Heart right ventricle (tissue), 16 donors: ENCODE results near the gene SETMAR. TPM values are rescaled to one million over a fixed set of nuclear protein-coding genes. Genes with fewer than 3 reads are reported as not detected.
"Not testable (repeated sequence)": the region's sequence is repeated elsewhere in the genome, so short reads cannot be mapped to it uniquely, and the experiment has no call there.

Experiments
- ATAC-seq, 8 donors: fragments of 200-7000 bp; cut with Tn5 transposase; one replicate each; pipeline ENCODE4 v1.9.1; 2020; ENCODE audit warnings: mild to moderate bottlenecking in 8 of 8, moderate library complexity in 8 of 8, moderate number of reproducible peaks in 1 of 8
- DNase-seq, 2 donors: peaks; one replicate each; pipeline ENCODE4 v3.0.0-alpha.2; 2020
- H3K27ac ChIP-seq, 10 donors: fragments of 200-600 bp; sonication (generic) in 2 of 10; one replicate each; pipeline versions ENCODE4 v1.5.0 to v1.8.0; 2020 to 2022; ENCODE audit warnings: mild to moderate bottlenecking in 3 of 10
- H3K27me3 ChIP-seq, 7 donors: fragments of 200-600 bp; one replicate each; pipeline ENCODE4 v1.8.0; 2021 to 2022; ENCODE audit warnings: mild to moderate bottlenecking in 2 of 7
- H3K36me3 ChIP-seq, 9 donors: fragments of 200-600 bp; sonication (generic) in 1 of 9; one replicate each; pipeline versions ENCODE4 v1.5.0 to v1.8.0; 2020 to 2022; ENCODE audit warnings: mild to moderate bottlenecking in 2 of 9
- H3K4me1 ChIP-seq, 9 donors: fragments of 200-600 bp; sonication (generic) in 1 of 9; one replicate each; pipeline versions ENCODE4 v1.5.0 to v1.8.0; 2020 to 2022; ENCODE audit warnings: mild to moderate bottlenecking in 4 of 9
- H3K4me3 ChIP-seq, 10 donors: fragments of 200-600 bp; sonication (generic) in 2 of 10; one replicate each; pipeline versions ENCODE4 v1.5.0 to v1.8.0; 2020 to 2022; ENCODE audit warnings: mild to moderate bottlenecking in 7 of 10, moderate library complexity in 2 of 10
- H3K9me3 ChIP-seq, 11 donors: fragments of 200-600 bp in 10 of 11; sonication (generic) in 2 of 11; one replicate each; pipeline versions ENCODE4 v1.5.0 to v1.8.0; 2013 to 2022; ENCODE audit warnings: mild to moderate bottlenecking in 2 of 11, control low read depth in 1 of 11, moderate library complexity in 1 of 11
- WGBS, 2 donors: extraction: QIAGEN DNeasy Blood & Tissue Kit; methylation state at CpG; one replicate each; pipeline ENCODE4 v1.1.7; 2013; ENCODE audit warnings: inconsistent platforms in 1 of 2; 5-methylcytosine and 5-hydroxymethylcytosine counted together
- intact Hi-C, 10 donors: fragments of 100-400 bp; cut with DNase I; formaldehyde crosslinking; loops; one replicate each; pipeline versions ENCODE4 v1.11.1 to v1.14.2; 2022
- polyA plus RNA-seq, 2 donors: library from polyadenylated mRNA; stranded (reverse); fragments of 200-250 nt; gene quantifications; one replicate each; pipeline ENCODE4 v1.2.3, GENCODE V29; 2013
- total RNA-seq, 10 donors: library from RNA; stranded (reverse); fragmentation: NEBNext Ultra II Directional in 3 of 10; extraction: Animal tissue kit (Norgen Biotek cat#: 25700) in 3 of 10; gene quantifications; one replicate each; pipeline versions ENCODE4 v1.2.1 to v1.2.4, GENCODE V29; 2021 to 2023
- TF ChIP-seq, protein P1 (sequence below), 9 donors: fragments of 200-600 bp; sonication (generic) in 2 of 9; IDR thresholded peaks; one replicate each; pipeline versions ENCODE4 v1.5.0 to v1.8.0; 2021 to 2022; ENCODE audit warnings: antibody characterized with exemption in 9 of 9, mild to moderate bottlenecking in 5 of 9, moderate library complexity in 1 of 9
- donor health status: Arrhythmogenic right ventricular cardiomyopathy.
- donor health status: ischemic (EF 13 %, LVEDD 7.1; RV severe dilation, severe dysfunction).
- donor health status: healthy with polysubstance abuse.
- donor health status: DM: no; HTN: yes; CAD: no.
- donor health status: DM: no; HTN: no; CAD: no.
- donor health status: ischemic (EF 25% LVEDD 6.9; RV normal size, moderate dysfunction).
- donor health status: ischemic (EF 25% LVEDD 5.7; RV mildly dilated, moderate dysfunction).
- donor health status: healthy.
- donor health status: DM: yes; HTN: yes; CAD: no.
- donor health status: Ischemic cardiomyopathy.
- donor health status: ischemic (EF 35%, LVEDD 5.7; RV mildly dilated, moderate dysfunction).
- donor health status: nonischemic (EF 11% LVEDD 7.7; RV severe dilation, severe dysfunction).
- donor health status: DM: yes; HTN: yes; CAD: no.
- donor health status: PGD.
- donor health status: ischemic (EF 29% LVEDD 5.4; RV normal size, mild dysfunction).
- donor health status: nonischemic (EF 23%, LVEDD 6.1; RV moderate dilation, normal function).

Gene SETMAR
- total and polyA plus RNA-seq, 12 donors = 6.0 to 30.2 (median 12.7) TPM

DNA sequence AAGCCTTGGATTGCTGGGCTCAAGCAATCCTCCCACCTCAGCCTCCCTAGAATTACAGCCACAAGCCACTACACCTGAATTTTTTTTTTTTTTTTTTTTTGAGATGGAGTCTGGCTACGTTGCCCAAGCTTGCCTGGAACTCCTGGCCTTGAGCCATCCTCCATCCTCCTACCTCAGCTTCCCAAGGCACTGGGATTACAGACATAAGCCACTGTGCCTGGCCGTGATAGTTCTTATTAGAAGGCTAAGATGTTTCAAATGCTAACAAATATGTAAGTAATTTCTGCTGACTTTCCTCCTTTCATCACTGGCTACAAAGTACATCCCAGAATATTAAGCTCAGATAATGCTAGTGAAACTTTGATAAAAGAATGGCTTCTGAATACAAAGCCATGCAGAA is 5.7 kb upstream of the SETMAR start:
- TF ChIP-seq, protein P1, sequence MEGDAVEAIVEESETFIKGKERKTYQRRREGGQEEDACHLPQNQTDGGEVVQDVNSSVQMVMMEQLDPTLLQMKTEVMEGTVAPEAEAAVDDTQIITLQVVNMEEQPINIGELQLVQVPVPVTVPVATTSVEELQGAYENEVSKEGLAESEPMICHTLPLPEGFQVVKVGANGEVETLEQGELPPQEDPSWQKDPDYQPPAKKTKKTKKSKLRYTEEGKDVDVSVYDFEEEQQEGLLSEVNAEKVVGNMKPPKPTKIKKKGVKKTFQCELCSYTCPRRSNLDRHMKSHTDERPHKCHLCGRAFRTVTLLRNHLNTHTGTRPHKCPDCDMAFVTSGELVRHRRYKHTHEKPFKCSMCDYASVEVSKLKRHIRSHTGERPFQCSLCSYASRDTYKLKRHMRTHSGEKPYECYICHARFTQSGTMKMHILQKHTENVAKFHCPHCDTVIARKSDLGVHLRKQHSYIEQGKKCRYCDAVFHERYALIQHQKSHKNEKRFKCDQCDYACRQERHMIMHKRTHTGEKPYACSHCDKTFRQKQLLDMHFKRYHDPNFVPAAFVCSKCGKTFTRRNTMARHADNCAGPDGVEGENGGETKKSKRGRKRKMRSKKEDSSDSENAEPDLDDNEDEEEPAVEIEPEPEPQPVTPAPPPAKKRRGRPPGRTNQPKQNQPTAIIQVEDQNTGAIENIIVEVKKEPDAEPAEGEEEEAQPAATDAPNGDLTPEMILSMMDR (IDR thresholded peaks at IDR 0.05) = no peak
- WGBS, 2 donors = 60 to 69% methylated on average over 2 of the region's 2 CpGs
- no peaks in the 10 kb centered on the region for H3K27me3 ChIP-seq
- no peak overlapping the region for H3K4me3 ChIP-seq
- no peaks in the 10 kb centered on the region for H3K36me3 ChIP-seq
- DNase-seq (no peak), ATAC-seq (no peak)
- H3K27ac ChIP-seq = no peak overlapping the region
- no peaks in the 10 kb centered on the region for H3K4me1 ChIP-seq
- H3K9me3 ChIP-seq = no peaks in the 10 kb centered on the region
- intact Hi-C loops = no loop called here

DNA sequence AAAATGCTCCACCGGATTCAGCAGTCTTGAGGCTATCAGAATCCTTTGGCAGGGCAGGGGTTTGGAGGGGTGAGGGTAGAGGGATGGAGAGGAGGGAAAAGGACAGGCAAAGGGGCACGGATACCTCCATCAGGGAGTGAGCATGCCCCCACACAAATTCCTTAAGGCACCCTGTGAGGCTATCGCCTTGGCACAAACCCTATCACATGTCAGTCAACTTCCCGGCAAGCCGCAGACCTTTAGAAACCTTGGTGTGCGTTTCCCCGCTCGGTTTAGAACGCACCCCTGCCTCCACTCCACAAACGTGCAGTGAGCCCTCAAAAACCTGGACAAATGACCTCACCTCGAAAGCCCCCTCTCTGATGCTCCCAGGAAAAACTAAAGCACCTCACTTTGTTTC is 422 bp upstream of the SETMAR start:
- intact Hi-C loops = loop anchor here in 1 of 10 donors (10.0 kb wide), 1 partner anchor 1178 kb away; the partner anchor contains the start of gene TRNT1
- peak in 3 of 8 donors; percentile 1 to 4 (median 1) for ATAC-seq
- Histone ChIP-seq H3K9me3 (no peaks in the 10 kb centered on the region), H3K27me3 (no peaks in the 10 kb centered on the region), H3K27ac (peak overlapping the region in 9 of 10 donors; percentile 88 to 97 (median 93)), H3K4me3 (peak overlapping the region; percentile 44 to 82 (median 73)), H3K4me1 (peaks cover 0 to 46% (median 37%) of the 10 kb centered on the region in 9 donors), H3K36me3 (no peaks in the 10 kb centered on the region)
- WGBS, 2 donors = 40 to 59% methylated on average over 11 of the region's 11 CpGs
- TF ChIP-seq, protein P1 (IDR thresholded peaks at IDR 0.05) = no peak
- no peak for DNase-seq

DNA sequence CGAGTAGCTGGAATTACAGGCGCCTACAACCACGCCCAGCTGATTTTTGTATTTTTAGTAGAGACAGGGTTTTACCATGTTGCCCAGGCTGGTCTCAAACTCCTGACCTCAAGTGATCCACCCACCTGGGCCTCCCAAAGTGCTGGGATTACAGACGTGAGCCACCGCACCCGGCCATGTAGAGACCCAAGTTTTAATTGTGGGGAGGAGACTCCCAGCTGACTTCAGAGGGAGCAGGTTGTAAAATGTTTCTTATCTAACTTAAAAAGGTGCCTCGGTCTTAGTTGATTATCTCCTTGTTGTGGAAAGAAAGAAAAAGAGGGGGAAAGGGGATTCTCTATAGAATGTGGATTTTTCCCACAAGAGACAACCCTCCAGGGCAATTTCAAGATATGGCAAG is 2.0 kb downstream of the SETMAR start:
- H3K4me1 ChIP-seq = peaks cover 0 to 59% (median 39%) of the 10 kb centered on the region in 9 donors
- not testable (repeated sequence) for DNase-seq, H3K9me3 ChIP-seq, ATAC-seq, H3K4me3 ChIP-seq, H3K36me3 ChIP-seq, H3K27me3 ChIP-seq
- H3K27ac ChIP-seq = peak overlapping the region in 3 of 10 donors; percentile 56 to 79 (median 67)
- 78 to 88% methylated on average over 7 of the region's 7 CpGs for WGBS, 2 donors
- intact Hi-C loops = loop anchor here in 1 of 10 donors (10.0 kb wide), 1 partner anchor 1180 kb away; the partner anchor contains the start of gene TRNT1

DNA sequence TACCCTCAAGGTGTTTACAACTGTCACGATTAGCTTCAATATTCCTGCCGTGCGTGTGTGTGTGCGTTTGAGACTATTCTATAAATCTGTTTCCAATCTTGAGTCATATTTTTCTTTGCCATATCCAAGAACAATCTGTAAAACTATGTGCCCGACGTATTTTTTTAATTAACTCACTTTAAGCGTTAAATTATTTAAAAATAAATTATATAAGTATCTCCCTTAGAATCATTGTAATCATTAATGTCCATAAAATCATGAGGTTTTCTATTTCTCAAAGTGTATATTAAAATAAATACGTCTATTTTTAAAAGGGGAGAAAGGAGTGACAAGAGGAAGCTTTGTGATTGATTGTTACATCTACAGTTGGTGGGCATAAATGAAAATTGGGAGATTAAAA is 2.9 kb downstream of the SETMAR start:
- ATAC-seq (no peak), DNase-seq (no peak)
- 89% methylated on average over 8 of the region's 8 CpGs for WGBS, 2 donors
- Histone ChIP-seq H3K27ac (peak overlapping the region in 9 of 10 donors; percentile 24 to 79 (median 53)), H3K27me3 (no peaks in the 10 kb centered on the region), H3K9me3 (no peaks in the 10 kb centered on the region), H3K36me3 (no peaks in the 10 kb centered on the region), H3K4me3 (no peak overlapping the region), H3K4me1 (peaks cover 0 to 66% (median 46%) of the 10 kb centered on the region in 9 donors)
- intact Hi-C loops = loop anchor here in 1 of 10 donors (10.0 kb wide), 1 partner anchor 1181 kb away; the partner anchor contains the start of gene TRNT1
- TF ChIP-seq, protein P1 (IDR thresholded peaks at IDR 0.05) = no peak

DNA sequence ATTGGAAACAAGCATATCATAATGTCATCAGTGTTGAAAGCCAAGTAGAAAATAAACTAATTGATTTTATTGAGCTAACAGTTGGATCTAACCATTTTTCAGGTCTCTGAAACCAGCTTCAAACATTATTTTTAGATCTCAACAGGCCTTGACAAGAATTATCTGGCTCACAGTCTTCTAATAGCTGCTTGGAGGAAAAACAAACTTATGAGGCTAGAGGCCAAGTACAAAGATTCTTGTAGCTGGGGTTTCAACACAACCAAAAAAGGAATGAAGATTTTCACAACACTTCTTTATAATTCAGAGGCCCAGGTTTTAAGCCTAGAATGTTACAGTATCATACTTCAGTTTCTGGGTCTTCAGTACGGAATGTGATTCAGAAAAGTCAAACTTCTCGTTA is 3.7 kb downstream of the SETMAR start:
- 48 to 62% methylated on average over 2 of the region's 2 CpGs for WGBS, 2 donors
- no peak overlapping the region for H3K4me3 ChIP-seq
- ATAC-seq (no peak), DNase-seq (no peak)
- intact Hi-C loops = loop anchor here in 1 of 10 donors (10.0 kb wide), 1 partner anchor 1182 kb away; the partner anchor contains the start of gene TRNT1
- H3K9me3 ChIP-seq = no peaks in the 10 kb centered on the region
- no peaks in the 10 kb centered on the region for H3K27me3 ChIP-seq
- H3K4me1 ChIP-seq = peaks cover 0 to 72% (median 54%) of the 10 kb centered on the region in 9 donors
- TF ChIP-seq, protein P1 (IDR thresholded peaks at IDR 0.05) = no peak
- peak overlapping the region; percentile 24 to 79 (median 54) for H3K27ac ChIP-seq
- no peaks in the 10 kb centered on the region for H3K36me3 ChIP-seq
